Mesodermal cell (in vitro differentiated cells): ENCODE measurements around the gene UBE2J1.
A peak's percentile ranks its signal among the peaks of the same experiment; 100 is the strongest.
"Not testable (repeated sequence)": the region's sequence is repeated elsewhere in the genome, so short reads cannot be mapped to it uniquely, and the experiment has no call there.

Source experiments
- H3K27ac ChIP-seq: 2 replicates; pipeline ENCODE4 v1.7.0; 2013; ENCODE audit warnings: mild to moderate bottlenecking, low read depth, low read length, moderate library complexity; ENCODE audit not compliant: severe bottlenecking
- H3K36me3 ChIP-seq: 2 replicates; pipeline ENCODE4 v1.7.1; 2013; ENCODE audit warnings: mild to moderate bottlenecking, low read length, moderate library complexity; ENCODE audit not compliant: control insufficient read depth, insufficient read depth
- H3K4me1 ChIP-seq: one replicate; pipeline ENCODE4 v1.7.1; 2013; ENCODE audit warnings: mild to moderate bottlenecking, low read length; ENCODE audit not compliant: insufficient read depth, control insufficient read depth, poor library complexity, severe bottlenecking
- H3K4me3 ChIP-seq: 2 replicates; pipeline ENCODE4 v1.7.0; 2013; ENCODE audit warnings: low read length, control low read depth, mild to moderate bottlenecking; ENCODE audit not compliant: insufficient read depth, poor library complexity, severe bottlenecking; ENCODE audit errors: extremely low read depth
- H3K9me3 ChIP-seq: 2 replicates; pipeline ENCODE4 v1.7.1; 2013; ENCODE audit warnings: mild to moderate bottlenecking, low read length, moderate library complexity; ENCODE audit not compliant: control insufficient read depth
- WGBS, 2 experiments: methylation state at CpG; one replicate each; pipeline ENCODE4 v1.1.5; 2013; ENCODE audit warnings: missing lambda C conversion rate in 2 of 2; ENCODE audit not compliant: insufficient coverage in 2 of 2; 5-methylcytosine and 5-hydroxymethylcytosine counted together

UBE2J1 gene

GRCh38 chr6:89302195-89302770 lies 50.2 kb downstream of the UBE2J1 start:
- H3K27ac ChIP-seq = no peak overlapping the region
- 87 to 96% methylated on average over 13 to 19 of the region's 22 CpGs for WGBS, 2 experiments
- H3K9me3 ChIP-seq = no peaks in the 10 kb centered on the region
- no peak overlapping the region for H3K4me3 ChIP-seq
- no peaks in the 10 kb centered on the region for H3K36me3 ChIP-seq
- H3K4me1 ChIP-seq = peaks cover 4% of the 10 kb centered on the region

GRCh38 chr6:89301586-89302194 lies 50.8 kb downstream of the UBE2J1 start:
- H3K4me3 ChIP-seq = no peak overlapping the region
- WGBS, 2 experiments = 97 to 98% methylated on average over 25 of the region's 25 CpGs

GRCh38 chr6:89299466-89299850 lies 53.1 kb downstream of the UBE2J1 start:
- Histone ChIP-seq H3K4me3 (no peak overlapping the region), H3K4me1 (peaks cover 4% of the 10 kb centered on the region), H3K36me3 (no peaks in the 10 kb centered on the region), H3K27ac (peak overlapping the region; percentile 57), H3K9me3 (no peaks in the 10 kb centered on the region)
- WGBS, 2 experiments = 81 to 94% methylated on average over 6 of the region's 7 CpGs

More at GRCh38 chr6:89301586-89302194, 50.8 kb downstream of the UBE2J1 start:
- Histone ChIP-seq H3K27ac (no peak overlapping the region), H3K9me3 (no peaks in the 10 kb centered on the region), H3K4me1 (peaks cover 4% of the 10 kb centered on the region), H3K36me3 (no peaks in the 10 kb centered on the region)

- Histone ChIP-seq H3K36me3 (no peaks in the 10 kb centered on the region), H3K27ac (peak overlapping the region; percentile 57), H3K4me1 (peaks cover 4% of the 10 kb centered on the region), H3K9me3 (no peaks in the 10 kb centered on the region), H3K4me3 (no peak overlapping the region)
- 95 to 100% methylated on average over 2 to 3 of the region's 4 CpGs for WGBS, 2 experiments
These were observed 53.6 kb downstream of the UBE2J1 start for GRCh38 chr6:89298680-89299465.

- WGBS, 2 experiments = 69 to 82% methylated on average over 7 to 8 of the region's 12 CpGs
- Histone ChIP-seq H3K4me3 (no peak overlapping the region), H3K36me3 (no peaks in the 10 kb centered on the region), H3K9me3 (no peaks in the 10 kb centered on the region), H3K4me1 (peaks cover 4% of the 10 kb centered on the region), H3K27ac (no peak overlapping the region)
These were observed 54.7 kb downstream of the UBE2J1 start for GRCh38 chr6:89297695-89298351.

- Histone ChIP-seq H3K36me3 (no peaks in the 10 kb centered on the region), H3K27ac (no peak overlapping the region), H3K4me3 (no peak overlapping the region), H3K9me3 (no peaks in the 10 kb centered on the region), H3K4me1 (peaks cover 4% of the 10 kb centered on the region)
- 100% methylated on average over 2 of the region's 2 CpGs for WGBS, 2 experiments
These were observed 56.5 kb downstream of the UBE2J1 start for GRCh38 chr6:89295981-89296380.

GRCh38 chr6:89295116-89295515 lies 57.4 kb downstream of the UBE2J1 start:
- H3K4me3 ChIP-seq, H3K9me3 ChIP-seq, H3K36me3 ChIP-seq, H3K27ac ChIP-seq, H3K4me1 ChIP-seq: not testable (repeated sequence)
- WGBS, 2 experiments = no CpG with 5 or more reads among the region's 1 CpG

- WGBS, 2 experiments = 79 to 87% methylated on average over 8 to 11 of the region's 11 CpGs
- H3K36me3 ChIP-seq = no peaks in the 10 kb centered on the region
- no peaks in the 10 kb centered on the region for H3K9me3 ChIP-seq
- H3K27ac ChIP-seq = no peak overlapping the region
- H3K4me3 ChIP-seq = no peak overlapping the region
- no peaks in the 10 kb centered on the region for H3K4me1 ChIP-seq
These were observed 61.2 kb downstream of the UBE2J1 start for GRCh38 chr6:89291256-89291819.

- 88 to 90% methylated on average over 10 to 12 of the region's 13 CpGs for WGBS, 2 experiments
- H3K4me3 ChIP-seq = no peak overlapping the region
These were observed 61.9 kb downstream of the UBE2J1 start for GRCh38 chr6:89290401-89291155.

GRCh38 chr6:89289710-89290109 lies 62.8 kb downstream of the UBE2J1 start:
- whole genome bisulfite sequencing, 2 experiments = 80% methylated on average over 2 of the region's 3 CpGs; no CpG with 5 or more reads in 1 of the 2 experiments
- H3K27ac ChIP-seq = no peak overlapping the region
- no peaks in the 10 kb centered on the region for H3K4me1 ChIP-seq
- no peaks in the 10 kb centered on the region for H3K9me3 ChIP-seq
- H3K36me3 ChIP-seq = no peaks in the 10 kb centered on the region
- no peak overlapping the region for H3K4me3 ChIP-seq

More at GRCh38 chr6:89290401-89291155, 61.9 kb downstream of the UBE2J1 start:
- no peak overlapping the region for H3K27ac ChIP-seq
- H3K36me3 ChIP-seq = no peaks in the 10 kb centered on the region
- H3K9me3 ChIP-seq = no peaks in the 10 kb centered on the region
- H3K4me1 ChIP-seq = no peaks in the 10 kb centered on the region
